SU-DHL-6 (cell line): ENCODE results near the gene B3GALT6.
A peak's percentile ranks its signal among the peaks of the same experiment; 100 is the strongest.

Experiments used
- H2AFZ ChIP-seq: fragments of 200-600 bp; sonication (generic); 2 replicates; pipeline ENCODE4 v1.6.1; 2014; ENCODE audit warnings: low read depth, mild to moderate bottlenecking, moderate library complexity, mixed read lengths, antibody characterized with exemption, low read length; ENCODE audit not compliant: severe bottlenecking
- H3F3A ChIP-seq: fragments of 200-600 bp; shearing (Covaris generic); 2 replicates; pipeline ENCODE4 v1.6.0; 2016; ENCODE audit warnings: antibody characterized with exemption, mild to moderate bottlenecking; ENCODE audit not compliant: insufficient read depth
- H3K27ac ChIP-seq: fragments of 200-600 bp; sonication (generic); 2 replicates; pipeline ENCODE4 v1.5.1; 2016; ENCODE audit warnings: low read depth, mild to moderate bottlenecking, low read length, moderate library complexity, mixed read lengths
- H3K27me3 ChIP-seq: fragments of 200-600 bp; sonication (generic), shearing (Covaris generic); 2 replicates; pipeline ENCODE4 v1.6.0; 2014; ENCODE audit warnings: mild to moderate bottlenecking, low read length
- H3K36me3 ChIP-seq: fragments of 200-600 bp; sonication (generic); 2 replicates; pipeline ENCODE4 v1.6.1; 2014; ENCODE audit warnings: mild to moderate bottlenecking, low read length, mixed read lengths
- H3K4me2 ChIP-seq: fragments of 300-600, 200-600 bp; shearing (Covaris generic), sonication (generic); 2 replicates; pipeline ENCODE4 v1.6.0; 2014; ENCODE audit warnings: low read length, low read depth, mild to moderate bottlenecking; ENCODE audit not compliant: poor library complexity, severe bottlenecking
- H3K4me3 ChIP-seq: fragments of 200-600 bp; sonication (generic); 2 replicates; pipeline ENCODE4 v1.5.1; 2014; ENCODE audit warnings: antibody characterized with exemption, low read length, mild to moderate bottlenecking, mixed read lengths; ENCODE audit not compliant: insufficient read depth, poor library complexity, severe bottlenecking
- H3K79me2 ChIP-seq: fragments of 200-600 bp; sonication (generic); 2 replicates; pipeline ENCODE4 v1.6.1; 2014; ENCODE audit warnings: mild to moderate bottlenecking, low read length, moderate library complexity; ENCODE audit not compliant: insufficient read depth
- H3K9ac ChIP-seq: fragments of 200-600 bp; sonication (generic); 2 replicates; pipeline ENCODE4 v1.7.0; 2014; ENCODE audit warnings: mild to moderate bottlenecking, low read length
- H3K9me2 ChIP-seq: fragments of 200-600 bp; sonication (generic); replicated peaks from 2 replicates; pipeline ENCODE4 v1.6.1; 2014; ENCODE audit warnings: low read length; ENCODE audit not compliant: insufficient read depth
- H3K9me3 ChIP-seq: fragments of 200-600 bp; sonication (generic); 2 replicates; pipeline ENCODE4 v1.6.1; 2014; ENCODE audit warnings: low read length, mixed read lengths; ENCODE audit not compliant: insufficient read depth
- H4K20me1 ChIP-seq: fragments of 200-600 bp; sonication (generic); 2 replicates; pipeline ENCODE4 v1.6.1; 2014; ENCODE audit warnings: low read depth, mild to moderate bottlenecking, antibody characterized with exemption, low read length, moderate library complexity, mixed read lengths
- CTCF ChIP-seq: fragments of 200-600 bp; sonication (generic); IDR thresholded peaks from one replicate; pipeline ENCODE4 v1.5.1; 2017; ENCODE audit warnings: antibody characterized with exemption, mild to moderate bottlenecking, low read length, moderate library complexity; ENCODE audit not compliant: insufficient read depth, poor library complexity, severe bottlenecking
- EZH2phosphoT487 ChIP-seq: fragments of 200-600 bp; sonication (generic), shearing (Covaris generic); conservative IDR thresholded peaks from 2 replicates; pipeline ENCODE4 v1.6.1; 2018; ENCODE audit warnings: mild to moderate bottlenecking, antibody characterized with exemption, low read length, moderate library complexity, mixed read lengths

B3GALT6 gene

GRCh38 chr1:1231400-1232207 lies 433 bp upstream of the B3GALT6 start, which contains the start of gene SDF4:
Gene SDF4 (minus strand): TSS chr1:1232001. CDS start chr1:1228772, 3,229 bp downstream.
- peaks cover 35% of the 10 kb centered on the region for H3K79me2 ChIP-seq

GRCh38 chr1:1232796-1233566 lies 944 bp downstream of the B3GALT6 start:
- no peak overlapping the region for H3K4me3 ChIP-seq
- no peak overlapping the region for H3K9ac ChIP-seq
- peak overlapping the region; percentile 35 for H3K4me2 ChIP-seq
- TF ChIP-seq EZH2phosphoT487 (no peak), CTCF (no peak)
- H3K9me2 ChIP-seq: no peaks in the 10 kb centered on the region
- no peaks in the 10 kb centered on the region for H3K27me3 ChIP-seq
- H3K9me3 ChIP-seq: no peaks in the 10 kb centered on the region
- H4K20me1 ChIP-seq: no peaks in the 10 kb centered on the region
- H3K27ac ChIP-seq: no peak overlapping the region
- no peaks in the 10 kb centered on the region for H3K36me3 ChIP-seq
- H2AFZ ChIP-seq: no peak overlapping the region
- H3K79me2 ChIP-seq: peaks cover 33% of the 10 kb centered on the region
- H3F3A ChIP-seq: no peaks in the 10 kb centered on the region

More at GRCh38 chr1:1231400-1232207, 433 bp upstream of the B3GALT6 start, which contains the start of gene SDF4:
- H3K9me2 ChIP-seq: no peaks in the 10 kb centered on the region
- H3K36me3 ChIP-seq: no peaks in the 10 kb centered on the region
- H3K4me2 ChIP-seq: peak within 1 kb of the TSS; percentile 90
- no peaks in the 10 kb centered on the region for H4K20me1 ChIP-seq
- no peaks in the 10 kb centered on the region for H3K9me3 ChIP-seq
- peak within 1 kb of the TSS; percentile 62 for H2AFZ ChIP-seq
- peak within 1 kb of the TSS; percentile 77 for H3K4me3 ChIP-seq
- H3K9ac ChIP-seq: peak within 1 kb of the TSS; percentile 87
- no peaks in the 10 kb centered on the region for H3F3A ChIP-seq
- no peak for TF ChIP-seq CTCF
- no peak for TF ChIP-seq EZH2phosphoT487
- peak within 1 kb of the TSS; percentile 53 for H3K27ac ChIP-seq
- H3K27me3 ChIP-seq: no peaks in the 10 kb centered on the region

GRCh38 chr1:1233567-1233892 lies 1.5 kb downstream of the B3GALT6 start:
- Histone ChIP-seq H3K4me3 (no peak overlapping the region), H3K4me2 (no peak overlapping the region), H3K36me3 (no peaks in the 10 kb centered on the region), H3K9me3 (no peaks in the 10 kb centered on the region), H3K9ac (no peak overlapping the region), H3K27me3 (no peaks in the 10 kb centered on the region), H3K79me2 (peaks cover 30% of the 10 kb centered on the region), H3K9me2 (no peaks in the 10 kb centered on the region), H3F3A (no peaks in the 10 kb centered on the region), H3K27ac (no peak overlapping the region), H4K20me1 (no peaks in the 10 kb centered on the region), H2AFZ (no peak overlapping the region)
- TF ChIP-seq CTCF (no peak), EZH2phosphoT487 (no peak)
